Mammary epithelial cell (primary cell): ENCODE results near the gene OR51A2.
A peak's percentile ranks its signal among the peaks of the same experiment; 100 is the strongest.

Source experiments
- EZH2 ChIP-seq: IDR thresholded peaks from 2 replicates; pipeline ENCODE4 v1.6.1; 2012; ENCODE audit warnings: low read length, inconsistent platforms, borderline replicate concordance
- TF ChIP-seq, protein P1 (sequence below), 2 donors: IDR thresholded peaks in 1 of 2; conservative IDR thresholded peaks in 1 of 2; 2 replicates each; pipeline ENCODE4 v1.5.1; 2011 to 2012; ENCODE audit warnings: inconsistent platforms in 2 of 2, low read length in 2 of 2, mild to moderate bottlenecking in 2 of 2, control low read depth in 1 of 2, low read depth in 1 of 2; ENCODE audit not compliant: insufficient read depth in 1 of 2; ENCODE audit errors: extremely low read depth in 1 of 2

DNA sequence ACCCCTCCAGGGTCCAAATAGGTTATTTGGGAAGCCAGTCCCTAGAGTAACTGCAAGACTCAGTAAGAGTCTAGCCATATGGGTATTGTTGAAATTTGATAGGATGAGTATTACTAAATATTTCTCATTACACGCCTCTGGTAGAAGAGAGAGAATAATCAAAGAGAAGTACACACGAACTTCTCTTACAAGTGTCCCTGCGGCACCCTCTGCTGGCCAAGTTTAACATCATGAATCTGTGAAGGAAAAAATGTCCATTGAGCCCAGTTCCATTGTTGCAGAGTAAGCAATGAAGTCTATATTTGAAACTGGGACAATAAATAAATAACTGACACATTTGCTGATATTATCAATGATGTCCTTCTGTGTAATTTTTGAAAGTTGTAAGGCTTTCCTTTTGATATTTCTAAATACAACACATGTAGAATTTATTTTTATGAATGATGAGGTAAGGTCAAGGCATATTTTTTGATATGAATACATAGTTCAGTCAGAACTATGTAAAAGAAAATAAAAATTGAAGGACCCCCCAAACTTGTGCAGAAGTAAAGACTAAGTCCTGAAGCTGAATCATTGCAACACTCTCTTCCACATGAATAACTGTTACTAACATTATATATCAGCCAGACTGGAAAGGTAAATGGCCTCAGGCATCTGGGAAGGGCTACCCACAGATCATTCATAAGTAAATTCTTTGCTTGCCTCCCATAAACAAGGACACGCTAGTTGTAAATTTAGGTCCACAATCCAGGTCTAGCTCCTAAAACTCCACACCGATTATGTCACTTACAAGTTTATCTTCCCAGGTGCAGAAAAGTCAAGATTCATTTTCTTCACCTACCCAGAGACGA, 49.1 kb upstream of the OR51A2 start:
- no peak for TF ChIP-seq EZH2
- TF ChIP-seq, protein P1, sequence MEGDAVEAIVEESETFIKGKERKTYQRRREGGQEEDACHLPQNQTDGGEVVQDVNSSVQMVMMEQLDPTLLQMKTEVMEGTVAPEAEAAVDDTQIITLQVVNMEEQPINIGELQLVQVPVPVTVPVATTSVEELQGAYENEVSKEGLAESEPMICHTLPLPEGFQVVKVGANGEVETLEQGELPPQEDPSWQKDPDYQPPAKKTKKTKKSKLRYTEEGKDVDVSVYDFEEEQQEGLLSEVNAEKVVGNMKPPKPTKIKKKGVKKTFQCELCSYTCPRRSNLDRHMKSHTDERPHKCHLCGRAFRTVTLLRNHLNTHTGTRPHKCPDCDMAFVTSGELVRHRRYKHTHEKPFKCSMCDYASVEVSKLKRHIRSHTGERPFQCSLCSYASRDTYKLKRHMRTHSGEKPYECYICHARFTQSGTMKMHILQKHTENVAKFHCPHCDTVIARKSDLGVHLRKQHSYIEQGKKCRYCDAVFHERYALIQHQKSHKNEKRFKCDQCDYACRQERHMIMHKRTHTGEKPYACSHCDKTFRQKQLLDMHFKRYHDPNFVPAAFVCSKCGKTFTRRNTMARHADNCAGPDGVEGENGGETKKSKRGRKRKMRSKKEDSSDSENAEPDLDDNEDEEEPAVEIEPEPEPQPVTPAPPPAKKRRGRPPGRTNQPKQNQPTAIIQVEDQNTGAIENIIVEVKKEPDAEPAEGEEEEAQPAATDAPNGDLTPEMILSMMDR (conservative IDR thresholded peaks at IDR 0.05 in 1 of 2, IDR thresholded peaks at IDR 0.05 in 1 of 2; ENCODE audit: extremely low read depth in 1 of 2, insufficient read depth in 1 of 2, low read depth in 1 of 2, low read length in 2 of 2) = peak; percentile 57 to 73
